IPS-15b (cell line): Measurements from ENCODE around the gene TBC1D13.
A peak's percentile ranks its signal among the peaks of the same experiment; 100 is the strongest.

ENCODE experiments used
- H3K27me3 ChIP-seq: one replicate; pipeline ENCODE4 v1.6.1; 2013; ENCODE audit warnings: low read length; ENCODE audit not compliant: control insufficient read depth, insufficient read depth
- H3K36me3 ChIP-seq: one replicate; pipeline ENCODE4 v1.6.1; 2013; ENCODE audit warnings: low read length; ENCODE audit not compliant: control insufficient read depth, insufficient read depth
- H3K4me1 ChIP-seq: one replicate; pipeline ENCODE4 v1.6.1; 2013; ENCODE audit warnings: mild to moderate bottlenecking, low read length; ENCODE audit not compliant: control insufficient read depth, insufficient read depth
- H3K4me3 ChIP-seq: one replicate; pipeline ENCODE4 v1.5.1; 2013; ENCODE audit warnings: low read depth, low read length
- H3K9ac ChIP-seq: one replicate; pipeline ENCODE4 v1.6.1; 2013; ENCODE audit warnings: low read depth, mild to moderate bottlenecking, low read length
- H3K9me3 ChIP-seq: one replicate; pipeline ENCODE4 v1.6.1; 2013; ENCODE audit warnings: mild to moderate bottlenecking, low read length; ENCODE audit not compliant: control insufficient read depth, insufficient read depth

Gene TBC1D13

DNA sequence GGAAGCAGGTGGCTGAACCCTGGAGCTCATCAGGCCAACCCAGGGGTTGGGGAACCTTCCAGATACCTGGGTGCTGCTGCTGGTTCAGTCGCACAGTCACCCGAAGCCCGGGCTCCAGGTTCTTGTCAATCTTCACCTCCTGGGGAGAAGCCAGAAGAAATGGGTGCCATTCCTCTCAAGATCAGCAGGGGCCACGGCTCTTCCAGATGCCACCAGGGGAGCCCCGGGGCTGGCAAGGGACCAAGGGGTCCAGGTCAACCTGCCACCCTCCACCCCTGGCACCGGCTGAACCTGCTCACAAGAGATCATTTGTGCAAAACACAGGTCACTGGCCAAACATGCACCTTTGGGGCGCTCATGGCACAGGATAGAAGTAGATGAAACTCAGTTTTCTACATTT lies 37.9 kb downstream of the TBC1D13 start:
- peaks cover 64% of the 10 kb centered on the region for H3K36me3 ChIP-seq
- H3K4me3 ChIP-seq: no peak overlapping the region

DNA sequence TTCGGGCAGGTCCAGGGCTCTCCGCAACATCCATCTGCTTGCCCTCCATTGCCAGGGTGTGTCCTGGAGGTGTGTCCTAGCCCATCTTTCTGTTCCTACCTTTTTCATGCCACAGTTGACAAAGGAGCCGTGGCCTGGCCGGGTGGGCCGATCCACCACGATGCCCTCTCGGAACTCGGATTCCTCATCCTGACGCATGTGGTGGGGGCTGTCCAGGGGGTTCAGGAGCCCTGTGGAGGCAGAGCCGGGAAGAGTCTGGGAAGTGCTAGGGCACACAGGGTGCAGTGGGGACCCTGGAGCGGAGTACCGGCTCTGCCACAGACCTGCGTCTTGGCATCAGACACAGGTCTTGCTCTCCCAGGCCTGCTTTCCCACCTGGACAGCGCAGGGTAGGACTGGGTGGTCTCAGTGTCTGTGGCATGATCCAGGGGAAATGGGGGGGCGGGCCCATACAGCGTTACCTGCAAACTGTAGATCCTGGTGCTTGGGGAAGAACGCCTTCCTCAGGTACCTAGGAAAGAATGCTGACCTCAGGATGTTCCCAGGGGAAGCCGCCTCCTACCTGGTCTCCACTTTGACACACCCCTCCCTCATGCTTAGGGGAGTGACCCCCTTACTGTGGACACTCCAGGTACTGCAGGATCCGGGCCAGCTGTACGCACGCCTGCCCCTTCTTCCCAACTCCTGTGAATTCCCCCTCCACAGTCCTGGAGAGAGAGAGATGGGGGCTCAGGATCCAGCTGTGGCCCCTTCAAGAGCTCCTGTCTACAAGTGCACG lies 39.1 kb downstream of the TBC1D13 start:
- H3K9me3 ChIP-seq: no peaks in the 10 kb centered on the region
- H3K27me3 ChIP-seq: no peaks in the 10 kb centered on the region
- H3K4me1 ChIP-seq: no peaks in the 10 kb centered on the region
- H3K9ac ChIP-seq: no peak overlapping the region
- H3K4me3 ChIP-seq: no peak overlapping the region
- H3K36me3 ChIP-seq: peaks cover 61% of the 10 kb centered on the region

More for the DNA sequence above, 37.9 kb downstream of the TBC1D13 start:
- H3K4me1 ChIP-seq: no peaks in the 10 kb centered on the region
- no peaks in the 10 kb centered on the region for H3K27me3 ChIP-seq
- H3K9ac ChIP-seq: no peak overlapping the region
- no peaks in the 10 kb centered on the region for H3K9me3 ChIP-seq

DNA sequence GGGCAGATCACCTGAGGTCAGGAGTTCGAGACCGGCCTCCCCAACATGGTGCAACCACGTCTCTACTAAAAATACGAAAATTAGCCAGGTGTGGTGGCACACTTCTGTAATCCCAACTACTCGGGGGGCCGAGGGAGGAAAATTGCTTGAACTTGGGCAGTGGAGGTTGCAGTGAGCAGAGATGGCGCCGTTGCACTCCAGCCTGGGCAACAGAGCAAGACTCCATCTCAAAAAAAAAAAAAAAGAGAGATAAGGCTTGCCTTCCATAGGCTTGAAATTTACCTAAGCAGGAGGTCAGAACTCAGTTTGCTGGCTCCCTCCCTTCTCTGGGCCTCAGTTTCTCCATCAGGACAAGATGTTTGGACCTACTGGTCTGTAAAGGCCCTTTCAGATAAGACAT lies 41.2 kb downstream of the TBC1D13 start:
- Histone ChIP-seq H3K27me3 (no peaks in the 10 kb centered on the region), H3K36me3 (peaks cover 42% of the 10 kb centered on the region), H3K9ac (no peak overlapping the region), H3K4me3 (peak overlapping the region; percentile 76), H3K9me3 (no peaks in the 10 kb centered on the region), H3K4me1 (no peaks in the 10 kb centered on the region)

- Histone ChIP-seq H3K4me3 (peak overlapping the region; percentile 76), H3K9me3 (no peaks in the 10 kb centered on the region), H3K36me3 (peaks cover 40% of the 10 kb centered on the region), H3K9ac (peak overlapping the region; percentile 84), H3K4me1 (no peaks in the 10 kb centered on the region), H3K27me3 (no peaks in the 10 kb centered on the region)
These were observed 41.8 kb downstream of the TBC1D13 start for GRCh38 chr9:128828719-128829452.

DNA sequence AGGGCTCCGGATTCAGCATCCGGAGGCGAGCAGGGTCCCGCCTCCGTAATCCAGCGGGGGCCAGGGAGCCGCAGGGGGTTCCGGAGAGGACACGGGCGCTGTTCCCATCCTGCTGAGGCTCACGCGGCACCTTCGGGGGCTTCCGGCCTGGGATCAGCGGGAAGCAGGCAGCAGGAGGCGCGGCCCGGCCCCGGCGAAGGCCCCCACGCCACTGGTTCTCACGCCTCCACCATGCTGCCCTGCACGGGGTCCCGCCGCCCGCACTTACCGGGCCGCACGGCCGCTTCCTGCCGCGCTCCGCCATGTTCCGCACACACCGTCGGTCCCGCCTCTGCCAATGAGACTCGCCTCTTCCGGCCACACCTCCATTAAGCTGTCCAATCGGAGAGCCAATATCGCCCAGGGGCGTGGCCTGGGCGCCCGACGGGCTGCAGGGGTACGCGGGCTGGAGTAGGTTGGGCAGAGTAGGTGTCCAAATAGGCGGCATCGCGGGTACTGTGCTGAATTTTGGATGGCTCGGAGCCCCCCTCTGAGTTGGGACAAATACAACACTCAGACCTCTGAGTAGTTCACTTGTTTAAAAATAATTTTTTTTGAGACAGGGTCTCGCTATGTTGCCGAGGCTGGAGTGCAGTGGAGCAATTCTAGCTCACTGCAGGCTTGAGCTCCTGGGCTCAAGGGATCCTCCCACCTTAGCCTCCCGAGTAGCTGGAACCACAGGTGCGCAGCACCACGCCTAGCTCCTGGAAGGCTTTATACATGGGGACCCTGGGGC lies 42.6 kb downstream of the TBC1D13 start, which contains the start of gene SPOUT1:
Gene SPOUT1, minus strand, starts transcription at position 318 of the 775 bp plus-strand sequence. Its CDS starts 14 bp downstream, at position 304.
- Histone ChIP-seq H3K4me3 (peak within 1 kb of the TSS; percentile 76), H3K9ac (peak within 1 kb of the TSS; percentile 84), H3K36me3 (peaks cover 32% of the 10 kb centered on the region), H3K4me1 (no peaks in the 10 kb centered on the region), H3K27me3 (no peaks in the 10 kb centered on the region), H3K9me3 (no peaks in the 10 kb centered on the region)

GRCh38 chr9:128833696-128834095 lies 46.6 kb downstream of the TBC1D13 start:
- Histone ChIP-seq H3K4me3 (no peak overlapping the region), H3K27me3 (no peaks in the 10 kb centered on the region), H3K9me3 (no peaks in the 10 kb centered on the region), H3K9ac (no peak overlapping the region), H3K4me1 (no peaks in the 10 kb centered on the region), H3K36me3 (peaks cover 20% of the 10 kb centered on the region)

- no peak overlapping the region for H3K4me3 ChIP-seq
- no peaks in the 10 kb centered on the region for H3K27me3 ChIP-seq
- peaks cover 20% of the 10 kb centered on the region for H3K36me3 ChIP-seq
- no peak overlapping the region for H3K9ac ChIP-seq
- H3K4me1 ChIP-seq: no peaks in the 10 kb centered on the region
- H3K9me3 ChIP-seq: no peaks in the 10 kb centered on the region
These were observed 48.5 kb downstream of the TBC1D13 start for GRCh38 chr9:128835246-128836210.

DNA sequence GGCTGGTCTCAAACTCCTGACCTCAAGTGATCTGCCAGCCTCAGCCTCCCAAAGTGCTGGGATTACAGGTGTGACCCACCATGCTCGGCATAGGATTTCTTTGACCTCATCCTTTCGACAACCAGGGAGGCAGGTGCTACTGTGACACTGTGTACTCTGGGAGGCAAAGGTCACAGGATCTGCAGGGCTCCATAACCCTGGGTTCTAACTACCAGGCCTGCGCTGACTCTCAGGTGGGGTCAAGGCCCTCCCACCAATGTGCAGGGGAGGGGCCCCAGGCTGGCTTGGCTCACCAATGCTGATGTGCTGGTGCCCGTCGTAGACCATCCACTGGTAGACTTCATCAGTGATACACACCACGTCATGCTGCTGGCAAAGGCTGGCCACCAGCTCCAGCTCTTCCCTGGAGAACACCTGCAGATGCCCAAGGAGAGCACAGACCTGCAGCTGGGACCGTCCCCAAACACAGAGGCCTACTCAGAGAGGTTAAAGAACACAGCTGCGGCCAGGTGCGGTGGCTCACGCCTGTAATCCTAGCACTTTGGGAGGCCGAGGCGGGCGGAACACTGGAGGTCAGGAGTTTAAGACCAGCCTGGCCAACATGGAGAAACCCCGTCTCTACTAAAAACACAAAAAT lies 49.6 kb downstream of the TBC1D13 start:
- no peak overlapping the region for H3K4me3 ChIP-seq
- H3K36me3 ChIP-seq: peaks cover 20% of the 10 kb centered on the region
- no peaks in the 10 kb centered on the region for H3K9me3 ChIP-seq
- H3K27me3 ChIP-seq: no peaks in the 10 kb centered on the region
- no peak overlapping the region for H3K9ac ChIP-seq
- no peaks in the 10 kb centered on the region for H3K4me1 ChIP-seq

- Histone ChIP-seq H3K9me3 (no peaks in the 10 kb centered on the region), H3K4me3 (no peak overlapping the region), H3K36me3 (peaks cover 23% of the 10 kb centered on the region), H3K27me3 (no peaks in the 10 kb centered on the region), H3K9ac (no peak overlapping the region), H3K4me1 (no peaks in the 10 kb centered on the region)
These were observed 51.3 kb downstream of the TBC1D13 start for GRCh38 chr9:128838338-128838737.

- H3K4me3 ChIP-seq: no peak overlapping the region
- H3K4me1 ChIP-seq: no peaks in the 10 kb centered on the region
- no peak overlapping the region for H3K9ac ChIP-seq
- no peaks in the 10 kb centered on the region for H3K27me3 ChIP-seq
- H3K36me3 ChIP-seq: peaks cover 25% of the 10 kb centered on the region
- no peaks in the 10 kb centered on the region for H3K9me3 ChIP-seq
These were observed 53.5 kb downstream of the TBC1D13 start for GRCh38 chr9:128840524-128840923.
